ENCODE data around the gene TMEM132D.

TMEM132D gene

GRCh38 chr12:129579879-129580278 is 323.9 kb downstream of the TMEM132D start:
- no peak for DNase-seq (ENCODE audit: low read depth, low spot score)
- H3K4me1 ChIP-seq (ENCODE audit: control insufficient read depth, insufficient read depth, low read length): no peaks in the 10 kb centered on the region
- no peak overlapping the region for H3K27ac ChIP-seq (ENCODE audit: low read length)
- H3K27me3 ChIP-seq (ENCODE audit: control insufficient read depth, insufficient read depth, low read length): no peaks in the 10 kb centered on the region
- H3K9me3 ChIP-seq (ENCODE audit: control insufficient read depth, insufficient read depth, low read length): peaks cover 16% of the 10 kb centered on the region
- H3K36me3 ChIP-seq (ENCODE audit: control insufficient read depth, insufficient read depth, low read length): no peaks in the 10 kb centered on the region
- H3K4me3 ChIP-seq (ENCODE audit: low read length): no peak overlapping the region
- WGBS (ENCODE audit: insufficient coverage, insufficient read length): no CpG with 5 or more reads among the region's 5 CpGs

GRCh38 chr12:129571901-129572494 is 331.8 kb downstream of the TMEM132D start:
- no peaks in the 10 kb centered on the region for H3K4me1 ChIP-seq (ENCODE audit: control insufficient read depth, insufficient read depth, low read length)
- no peaks in the 10 kb centered on the region for H3K36me3 ChIP-seq (ENCODE audit: control insufficient read depth, insufficient read depth, low read length)
- H3K27me3 ChIP-seq (ENCODE audit: control insufficient read depth, insufficient read depth, low read length): no peaks in the 10 kb centered on the region
- H3K4me3 ChIP-seq (ENCODE audit: low read length): no peak overlapping the region
- H3K9me3 ChIP-seq (ENCODE audit: control insufficient read depth, insufficient read depth, low read length): peaks cover 13% of the 10 kb centered on the region
- DNase-seq (ENCODE audit: low read depth, low spot score): no peak
- no peak overlapping the region for H3K27ac ChIP-seq (ENCODE audit: low read length)
- WGBS (ENCODE audit: insufficient coverage, insufficient read length): no CpG with 5 or more reads among the region's 17 CpGs

- whole genome bisulfite sequencing (ENCODE audit: insufficient coverage, insufficient read length): no CpG with 5 or more reads among the region's 12 CpGs
- H3K4me3 ChIP-seq (ENCODE audit: low read length): no peak overlapping the region
- no peak overlapping the region for H3K27ac ChIP-seq (ENCODE audit: low read length)
- DNase-seq (ENCODE audit: low read depth, low spot score): no peak
- no peaks in the 10 kb centered on the region for H3K27me3 ChIP-seq (ENCODE audit: control insufficient read depth, insufficient read depth, low read length)
- no peaks in the 10 kb centered on the region for H3K4me1 ChIP-seq (ENCODE audit: control insufficient read depth, insufficient read depth, low read length)
- no peaks in the 10 kb centered on the region for H3K36me3 ChIP-seq (ENCODE audit: control insufficient read depth, insufficient read depth, low read length)
- H3K9me3 ChIP-seq (ENCODE audit: control insufficient read depth, insufficient read depth, low read length): peaks cover 11% of the 10 kb centered on the region
These were observed 332.9 kb downstream of the TMEM132D start for GRCh38 chr12:129570796-129571400.

- no peak overlapping the region for H3K4me3 ChIP-seq (ENCODE audit: low read length)
- H3K27me3 ChIP-seq (ENCODE audit: control insufficient read depth, insufficient read depth, low read length): no peaks in the 10 kb centered on the region
- H3K36me3 ChIP-seq (ENCODE audit: control insufficient read depth, insufficient read depth, low read length): no peaks in the 10 kb centered on the region
- no peaks in the 10 kb centered on the region for H3K4me1 ChIP-seq (ENCODE audit: control insufficient read depth, insufficient read depth, low read length)
- H3K9me3 ChIP-seq (ENCODE audit: control insufficient read depth, insufficient read depth, low read length): peaks cover 12% of the 10 kb centered on the region
- no peak for DNase-seq (ENCODE audit: low read depth, low spot score)
- H3K27ac ChIP-seq (ENCODE audit: low read length): no peak overlapping the region
- WGBS (ENCODE audit: insufficient coverage, insufficient read length): no CpG with 5 or more reads among the region's 5 CpGs
These were observed 337.0 kb downstream of the TMEM132D start for GRCh38 chr12:129566800-129567199.

GRCh38 chr12:129564768-129565167 is 339.1 kb downstream of the TMEM132D start:
- DNase-seq (ENCODE audit: low read depth, low spot score): no peak
- no CpG with 5 or more reads among the region's 2 CpGs for WGBS (ENCODE audit: insufficient coverage, insufficient read length)
- H3K27ac ChIP-seq (ENCODE audit: low read length): no peak overlapping the region
- no peaks in the 10 kb centered on the region for H3K36me3 ChIP-seq (ENCODE audit: control insufficient read depth, insufficient read depth, low read length)
- H3K4me1 ChIP-seq (ENCODE audit: control insufficient read depth, insufficient read depth, low read length): no peaks in the 10 kb centered on the region
- H3K9me3 ChIP-seq (ENCODE audit: control insufficient read depth, insufficient read depth, low read length): peaks cover 8% of the 10 kb centered on the region
- no peaks in the 10 kb centered on the region for H3K27me3 ChIP-seq (ENCODE audit: control insufficient read depth, insufficient read depth, low read length)
- H3K4me3 ChIP-seq (ENCODE audit: low read length): no peak overlapping the region

- Histone ChIP-seq H3K36me3 (ENCODE audit: control insufficient read depth, insufficient read depth, low read length) (no peaks in the 10 kb centered on the region), H3K4me1 (ENCODE audit: control insufficient read depth, insufficient read depth, low read length) (no peaks in the 10 kb centered on the region), H3K9me3 (ENCODE audit: control insufficient read depth, insufficient read depth, low read length) (peaks cover 8% of the 10 kb centered on the region), H3K27me3 (ENCODE audit: control insufficient read depth, insufficient read depth, low read length) (no peaks in the 10 kb centered on the region), H3K4me3 (ENCODE audit: low read length) (no peak overlapping the region), H3K27ac (ENCODE audit: low read length) (no peak overlapping the region)
- no peak for DNase-seq (ENCODE audit: low read depth, low spot score)
- no CpG with 5 or more reads among the region's 2 CpGs for WGBS (ENCODE audit: insufficient coverage, insufficient read length)
These were observed 340.6 kb downstream of the TMEM132D start for GRCh38 chr12:129563266-129563665.

GRCh38 chr12:129561304-129561703 is 342.5 kb downstream of the TMEM132D start:
- no peak overlapping the region for H3K27ac ChIP-seq (ENCODE audit: low read length)
- H3K4me1 ChIP-seq (ENCODE audit: control insufficient read depth, insufficient read depth, low read length): no peaks in the 10 kb centered on the region
- no peak for DNase-seq (ENCODE audit: low read depth, low spot score)

GRCh38 chr12:129559776-129560175 is 344.0 kb downstream of the TMEM132D start:
- H3K9me3 ChIP-seq (ENCODE audit: control insufficient read depth, insufficient read depth, low read length): peaks cover 6% of the 10 kb centered on the region
- H3K27ac ChIP-seq (ENCODE audit: low read length): no peak overlapping the region
- no peaks in the 10 kb centered on the region for H3K4me1 ChIP-seq (ENCODE audit: control insufficient read depth, insufficient read depth, low read length)
- no peaks in the 10 kb centered on the region for H3K36me3 ChIP-seq (ENCODE audit: control insufficient read depth, insufficient read depth, low read length)
- no peak overlapping the region for H3K4me3 ChIP-seq (ENCODE audit: low read length)
- H3K27me3 ChIP-seq (ENCODE audit: control insufficient read depth, insufficient read depth, low read length): no peaks in the 10 kb centered on the region
- no peak for DNase-seq (ENCODE audit: low read depth, low spot score)
- 100% methylated on average over 1 of the region's 4 CpGs for WGBS (ENCODE audit: insufficient coverage, insufficient read length)

More at GRCh38 chr12:129561304-129561703, 342.5 kb downstream of the TMEM132D start:
- Histone ChIP-seq H3K9me3 (ENCODE audit: control insufficient read depth, insufficient read depth, low read length) (peaks cover 8% of the 10 kb centered on the region), H3K27me3 (ENCODE audit: control insufficient read depth, insufficient read depth, low read length) (no peaks in the 10 kb centered on the region), H3K4me3 (ENCODE audit: low read length) (no peak overlapping the region), H3K36me3 (ENCODE audit: control insufficient read depth, insufficient read depth, low read length) (no peaks in the 10 kb centered on the region)
- no CpG with 5 or more reads among the region's 2 CpGs for WGBS (ENCODE audit: insufficient coverage, insufficient read length)

GRCh38 chr12:129558036-129558435 is 345.8 kb downstream of the TMEM132D start:
- no peak for DNase-seq (ENCODE audit: low read depth, low spot score)
- H3K27ac ChIP-seq (ENCODE audit: low read length): no peak overlapping the region
- H3K4me3 ChIP-seq (ENCODE audit: low read length): no peak overlapping the region
- no peaks in the 10 kb centered on the region for H3K27me3 ChIP-seq (ENCODE audit: control insufficient read depth, insufficient read depth, low read length)
- H3K4me1 ChIP-seq (ENCODE audit: control insufficient read depth, insufficient read depth, low read length): no peaks in the 10 kb centered on the region
- WGBS (ENCODE audit: insufficient coverage, insufficient read length): no CpG with 5 or more reads among the region's 2 CpGs
- no peaks in the 10 kb centered on the region; the same call in 1 of the 2 replicates for H3K36me3 ChIP-seq (ENCODE audit: control insufficient read depth, insufficient read depth, low read length)
- H3K9me3 ChIP-seq (ENCODE audit: control insufficient read depth, insufficient read depth, low read length): peaks cover 13% of the 10 kb centered on the region

- Histone ChIP-seq H3K36me3 (ENCODE audit: control insufficient read depth, insufficient read depth, low read length) (no peaks in the 10 kb centered on the region; the same call in 1 of the 2 replicates), H3K4me1 (ENCODE audit: control insufficient read depth, insufficient read depth, low read length) (no peaks in the 10 kb centered on the region), H3K4me3 (ENCODE audit: low read length) (no peak overlapping the region), H3K27me3 (ENCODE audit: control insufficient read depth, insufficient read depth, low read length) (no peaks in the 10 kb centered on the region), H3K9me3 (ENCODE audit: control insufficient read depth, insufficient read depth, low read length) (peaks cover 18% of the 10 kb centered on the region), H3K27ac (ENCODE audit: low read length) (no peak overlapping the region)
- no CpG with 5 or more reads among the region's 9 CpGs for WGBS (ENCODE audit: insufficient coverage, insufficient read length)
- DNase-seq (ENCODE audit: low read depth, low spot score): no peak
These were observed 347.7 kb downstream of the TMEM132D start for GRCh38 chr12:129556082-129556481.

All from iPS DF 6.9 (cell line).